ENCODE measurements around the gene PRR5L.

The PRR5L gene

DNA sequence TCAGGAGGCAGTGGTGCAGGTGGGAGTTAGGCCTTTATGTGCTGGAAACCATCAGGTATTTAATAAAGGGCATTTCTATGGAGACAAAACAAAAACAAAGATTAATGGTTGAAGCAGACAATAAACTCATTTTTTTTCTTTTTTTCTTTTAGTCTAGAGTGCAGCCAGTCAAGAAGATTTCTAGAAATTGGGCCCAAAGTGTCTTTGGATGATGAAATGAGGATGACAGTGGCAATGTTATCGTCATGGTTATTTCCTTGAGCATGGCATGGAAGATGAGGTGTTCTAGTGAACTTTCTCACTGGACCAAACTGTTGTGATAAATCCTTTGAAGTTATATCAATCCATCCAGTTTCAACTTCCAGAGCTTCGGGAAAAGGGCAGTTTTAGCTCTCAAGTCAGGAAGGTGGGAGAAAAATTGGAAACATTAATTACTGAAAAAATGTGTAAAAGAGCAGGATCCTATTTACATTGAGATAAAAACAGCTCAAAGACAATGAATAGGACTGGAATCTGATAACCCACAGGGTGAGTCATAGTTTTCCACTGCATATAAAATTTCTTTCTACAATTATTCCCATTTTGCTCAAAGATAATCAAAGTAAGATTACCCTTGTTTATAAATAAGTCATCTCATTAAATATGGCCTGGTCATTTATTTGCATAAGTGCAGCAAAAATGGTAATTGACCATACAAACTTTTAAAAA, 33.0 kb downstream of the PRR5L start:
- DNase-seq, result no peak

DNA sequence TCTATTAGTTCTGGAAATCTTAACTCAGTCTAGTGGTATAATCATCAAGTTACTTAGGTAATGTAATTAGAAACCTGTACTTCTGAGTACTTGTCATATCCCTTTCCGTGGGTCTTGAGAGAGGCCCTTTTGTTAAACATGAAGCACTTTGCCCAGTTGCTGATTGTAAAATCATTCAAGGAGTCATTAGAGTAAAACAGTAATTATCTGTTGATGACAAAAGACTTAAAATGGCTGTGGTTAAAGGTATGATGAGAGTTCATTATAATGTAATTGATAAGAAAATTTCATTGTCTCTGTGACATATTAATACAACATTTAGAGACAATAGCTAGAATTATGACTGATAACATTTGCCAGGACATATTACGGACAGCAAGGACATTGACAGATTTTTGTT, 34.3 kb downstream of the PRR5L start:
- no peak for DNase-seq

DNA sequence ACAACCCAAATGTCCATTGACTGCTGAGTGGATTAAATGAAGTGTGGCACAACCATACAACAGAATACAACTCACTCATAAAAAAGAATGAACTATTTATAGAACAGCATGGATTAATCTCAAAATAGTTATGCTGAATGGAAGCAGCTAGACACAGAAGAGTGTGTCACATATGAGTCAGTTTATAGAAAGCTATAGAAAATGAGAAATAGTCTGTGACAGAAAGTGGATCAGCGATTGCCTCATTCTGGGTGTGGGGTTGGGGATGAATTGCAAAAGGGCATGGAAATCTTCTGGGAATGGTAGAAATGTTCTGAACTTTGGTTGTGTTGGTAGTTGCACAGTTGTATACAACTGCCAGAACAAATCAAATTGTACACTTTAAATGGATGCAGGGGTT, 37.4 kb downstream of the PRR5L start:
- DNase-seq, result no peak

DNA sequence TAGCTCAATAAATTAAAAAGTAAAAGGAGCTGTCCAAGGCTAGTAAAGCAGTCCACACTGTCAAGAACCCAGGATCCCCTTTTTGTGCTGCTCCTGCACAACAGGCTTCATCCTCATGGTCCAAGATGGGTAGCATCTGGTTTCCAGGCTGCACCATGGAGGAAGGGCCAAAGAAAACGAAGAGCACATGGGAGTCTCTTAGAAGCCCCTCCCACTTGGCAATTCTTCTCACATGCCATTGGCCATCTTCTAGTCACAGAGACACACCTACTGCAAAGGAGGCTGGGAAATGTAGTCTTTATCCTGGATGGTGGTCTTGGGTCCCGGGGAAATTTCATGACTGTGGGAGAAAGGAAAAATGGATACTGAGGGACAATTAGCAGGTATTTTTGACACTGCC, 37.8 kb downstream of the PRR5L start:
- no peak for DNase-seq

DNA sequence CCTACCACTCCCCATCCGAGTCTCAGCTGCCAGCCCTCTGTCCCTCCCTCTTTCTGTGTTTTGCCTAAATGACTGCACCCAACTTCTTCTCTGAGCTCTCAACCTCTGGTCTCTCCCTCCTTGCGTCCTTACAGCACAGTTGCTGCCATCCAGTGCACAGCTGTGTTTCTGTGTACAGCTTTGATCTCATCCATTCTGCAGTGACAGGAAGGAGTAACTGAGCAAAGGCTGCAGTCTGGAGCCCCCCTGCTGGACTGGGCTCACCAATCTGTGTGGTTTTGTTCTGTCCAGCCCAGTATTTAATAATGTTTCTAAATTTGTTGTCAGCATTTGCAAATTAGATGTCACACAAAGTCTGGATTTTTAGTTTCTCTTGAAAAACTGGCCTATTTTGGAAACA, 43.8 kb downstream of the PRR5L start:
- DNase-seq, result no peak

DNA sequence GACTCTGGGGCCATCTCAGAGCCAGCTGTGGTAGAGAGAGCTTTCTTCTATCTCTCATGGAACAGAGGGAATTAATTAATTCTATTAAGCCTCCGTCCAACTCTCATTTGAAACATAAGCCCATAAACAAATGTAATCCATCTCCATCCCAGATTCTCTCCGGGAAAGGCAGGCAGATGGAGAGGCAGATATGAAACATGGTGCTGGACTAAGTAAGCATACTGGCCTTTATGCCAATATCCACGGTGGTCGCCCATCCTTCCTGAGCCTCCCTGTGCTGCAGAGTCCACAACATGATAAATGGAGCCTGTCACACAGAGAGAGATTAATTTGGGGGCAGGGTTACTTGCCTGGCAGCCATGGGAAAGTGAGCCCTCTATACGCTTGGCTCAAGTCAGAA, 44.8 kb downstream of the PRR5L start:
- no peak for DNase-seq

DNA sequence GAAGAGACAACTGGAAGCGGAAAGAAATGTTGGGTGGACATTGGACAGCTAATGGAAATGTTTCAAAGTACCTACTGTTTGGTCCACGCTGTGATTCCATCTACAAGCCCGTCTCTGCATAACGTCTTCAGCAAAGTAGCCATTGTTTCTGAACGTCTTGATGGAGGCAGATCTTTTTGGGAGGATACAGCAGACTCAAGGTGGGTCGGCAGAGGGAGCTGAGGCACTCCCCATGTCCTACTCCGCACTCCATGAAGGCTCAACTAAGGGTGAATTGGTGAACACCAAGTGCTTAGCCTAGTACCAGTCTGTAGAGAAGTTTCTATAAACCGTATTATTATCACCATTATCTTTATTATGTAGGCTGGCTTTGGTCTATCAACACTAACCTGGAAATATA, 45.8 kb downstream of the PRR5L start:
- no peak for DNase-seq

DNA sequence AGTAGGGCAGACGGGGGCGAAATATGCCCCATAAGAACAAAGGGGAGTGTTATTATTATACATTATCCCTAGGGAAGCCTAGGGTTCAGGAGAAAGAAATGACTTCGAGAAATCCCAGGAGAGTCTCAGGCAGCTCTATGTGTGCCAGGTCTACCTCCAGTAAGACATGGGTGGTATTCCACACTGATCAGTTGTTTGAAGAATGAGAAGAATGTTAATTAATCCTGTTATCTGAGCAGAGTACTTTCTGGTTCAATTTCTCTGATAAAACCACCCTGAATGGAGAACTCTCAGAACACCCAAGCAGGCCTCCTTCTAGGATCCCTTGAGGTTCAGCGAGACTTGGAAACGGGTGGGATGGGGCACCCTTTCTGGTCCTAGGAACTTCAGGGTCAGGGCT, 46.2 kb downstream of the PRR5L start:
- no peak for DNase-seq

DNA sequence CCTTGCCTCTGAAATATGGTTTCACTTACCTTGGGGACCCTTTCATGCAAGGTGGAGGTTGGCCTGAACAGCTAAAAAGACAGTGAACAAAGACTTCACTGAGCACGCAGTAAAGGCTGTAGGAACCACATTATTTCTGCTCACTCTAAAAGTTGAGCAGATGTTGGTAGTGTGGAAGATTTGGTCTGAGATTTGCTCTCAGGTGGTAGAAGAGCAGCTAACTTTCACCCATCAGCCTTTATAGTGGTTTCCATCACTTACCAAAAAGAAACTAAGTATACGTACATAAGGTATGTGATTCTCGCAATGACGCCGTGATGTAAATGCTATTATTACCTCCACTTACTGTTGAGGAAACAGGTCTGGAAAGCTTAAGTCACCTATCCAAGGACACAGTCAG, 47.3 kb downstream of the PRR5L start:
- DNase-seq, result no peak

DNA sequence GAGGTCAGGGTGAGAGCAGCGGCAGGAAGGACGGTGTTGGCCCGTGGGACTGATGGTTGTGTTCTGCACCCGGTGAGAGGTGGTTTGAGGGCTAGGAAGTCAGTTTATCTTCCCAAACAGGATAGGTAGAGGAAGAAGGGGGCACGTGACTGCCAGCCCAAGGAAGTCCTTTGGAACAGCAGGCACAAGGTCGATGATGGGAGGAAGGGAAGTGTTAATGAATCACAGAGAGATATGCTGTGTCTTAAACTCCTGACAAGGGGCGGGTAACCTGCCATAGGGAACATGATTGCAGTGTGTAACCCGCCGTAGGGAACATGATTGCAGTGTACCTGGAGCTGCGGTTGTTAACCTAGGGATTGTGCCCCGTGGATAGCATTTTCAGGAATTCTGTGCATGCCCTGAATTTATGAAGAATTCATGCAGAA, 49.0 kb downstream of the PRR5L start:
- DNase-seq, result no peak

DNA sequence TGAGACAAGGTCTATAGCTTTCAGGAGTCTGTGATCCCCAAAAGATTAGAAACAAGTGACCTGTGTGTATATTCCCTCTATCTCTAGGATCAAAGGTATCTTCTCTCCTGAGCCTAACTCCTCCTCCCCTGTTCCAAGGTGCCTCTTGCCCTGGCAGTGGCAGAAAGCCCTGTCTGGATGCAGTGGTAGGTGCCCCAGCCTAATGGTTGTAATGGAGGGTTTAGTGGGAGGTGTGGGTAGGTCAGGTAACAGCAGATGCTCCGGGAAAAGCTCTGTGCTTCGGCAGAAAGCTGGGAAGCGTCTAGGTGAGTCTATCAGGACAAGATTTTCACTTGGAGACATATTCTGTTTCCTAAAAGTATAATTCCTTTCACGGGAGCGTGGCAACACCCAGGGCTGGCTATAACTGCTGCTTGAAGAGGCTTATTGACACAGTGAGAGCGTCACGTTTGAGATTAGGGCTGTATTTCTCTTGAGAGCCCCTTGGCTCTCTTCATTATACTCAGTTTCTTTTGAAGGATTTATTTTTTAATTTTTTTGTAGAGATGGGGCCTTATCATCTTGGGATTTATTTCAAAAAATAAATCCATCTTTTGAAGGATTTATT, 49.5 kb downstream of the PRR5L start:
- no peak for DNase-seq

DNA sequence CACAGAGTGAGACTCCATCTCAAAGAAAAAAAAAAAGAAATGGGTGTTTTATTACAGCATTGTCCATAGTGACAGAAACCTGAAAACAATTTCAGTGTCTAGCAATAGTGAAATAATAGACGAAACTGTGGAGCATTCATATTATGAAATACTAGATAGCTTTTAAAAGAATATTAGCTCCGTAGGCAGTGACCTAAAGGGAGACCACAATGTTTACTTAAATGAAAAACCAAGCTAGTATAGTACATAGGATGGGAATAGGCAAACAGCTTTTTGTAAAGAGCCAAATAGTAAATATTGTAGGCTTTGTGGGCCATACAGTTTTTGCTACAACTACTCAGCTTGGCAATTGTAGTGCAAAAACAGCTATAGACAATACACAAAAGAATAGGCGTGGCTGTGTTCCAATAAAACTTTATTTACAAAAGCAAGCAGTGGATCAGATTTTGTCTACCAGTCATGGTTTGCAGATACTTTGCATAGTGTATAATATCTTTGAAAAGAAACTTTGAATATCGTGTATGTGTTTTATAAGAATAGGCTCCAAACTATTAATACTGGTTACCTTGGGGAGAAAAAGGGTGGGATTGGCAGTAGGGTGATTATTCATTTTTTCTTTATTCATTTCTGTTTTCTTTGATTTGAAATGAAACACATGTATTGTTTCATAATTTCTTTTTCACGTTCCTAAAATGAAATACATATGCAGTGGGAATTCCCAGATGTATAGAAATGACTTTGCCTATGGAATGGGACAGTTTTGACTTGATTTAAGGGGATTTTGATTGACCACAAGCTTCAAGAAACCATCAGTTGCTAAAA, 50.7 kb downstream of the PRR5L start:
- DNase-seq, result no peak

DNA sequence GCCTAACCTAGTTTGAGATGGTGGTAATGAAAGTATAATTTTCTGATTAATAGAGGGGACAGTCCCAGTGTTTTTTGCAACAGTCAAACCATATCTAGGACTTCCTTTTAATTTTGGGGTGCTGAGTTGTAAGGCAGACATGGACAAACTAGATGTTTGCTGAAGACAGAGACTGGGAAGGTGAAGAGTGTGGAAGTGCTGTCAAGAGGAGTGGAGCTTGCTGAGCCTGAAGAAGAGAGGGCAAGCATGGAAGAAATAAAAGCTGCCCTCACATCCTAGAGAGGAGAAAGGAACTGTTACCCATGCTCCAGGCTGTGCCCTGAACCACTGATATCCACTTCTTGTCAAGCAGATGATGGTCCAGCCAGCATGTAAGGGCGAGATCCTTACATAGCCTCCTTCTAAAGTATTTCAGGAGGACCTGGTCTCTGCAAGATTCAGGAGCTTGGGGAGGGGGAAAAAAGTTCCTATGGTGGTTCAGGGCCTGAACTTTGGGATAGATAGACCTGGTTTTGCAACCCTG, 51.4 kb downstream of the PRR5L start:
- no peak for DNase-seq

DNA sequence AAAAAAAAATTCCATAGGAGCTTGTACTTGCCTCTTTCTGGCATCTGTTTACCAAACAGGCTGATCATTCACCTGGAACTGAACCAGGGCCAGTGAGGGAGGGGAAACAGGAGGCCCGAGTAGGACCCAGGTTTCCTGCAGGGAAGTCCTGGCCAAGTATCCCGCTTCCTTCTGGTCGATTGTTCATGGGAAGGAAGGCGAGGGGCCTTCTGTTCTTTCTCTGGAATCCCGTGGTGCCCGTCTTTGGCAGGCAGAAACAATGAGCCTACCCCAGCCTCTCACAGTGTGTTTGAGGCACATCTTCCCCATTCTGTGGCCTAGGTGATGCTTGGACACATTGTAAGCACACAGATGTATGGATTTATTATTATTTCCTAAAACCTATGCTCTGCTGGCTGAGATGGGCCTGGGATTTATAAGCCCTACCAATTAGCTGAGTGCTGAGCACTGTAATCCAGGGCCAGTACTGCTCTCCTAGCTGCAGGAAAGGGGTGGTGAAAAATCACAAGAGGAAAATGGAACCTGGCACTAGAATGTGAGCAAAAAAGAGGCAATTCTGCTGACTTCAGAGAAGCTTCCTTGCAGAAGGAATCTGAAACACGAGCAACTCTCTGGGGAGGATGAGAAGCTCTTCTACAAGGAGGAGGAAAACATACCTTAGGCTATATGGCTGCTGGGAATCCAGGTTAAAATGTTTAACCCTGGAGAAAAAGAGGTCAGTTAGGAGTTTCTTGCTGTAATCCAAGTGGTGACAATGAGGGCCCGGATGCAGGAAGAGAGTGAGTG, 53.5 kb downstream of the PRR5L start:
- peak; percentile 34 for DNase-seq

DNA sequence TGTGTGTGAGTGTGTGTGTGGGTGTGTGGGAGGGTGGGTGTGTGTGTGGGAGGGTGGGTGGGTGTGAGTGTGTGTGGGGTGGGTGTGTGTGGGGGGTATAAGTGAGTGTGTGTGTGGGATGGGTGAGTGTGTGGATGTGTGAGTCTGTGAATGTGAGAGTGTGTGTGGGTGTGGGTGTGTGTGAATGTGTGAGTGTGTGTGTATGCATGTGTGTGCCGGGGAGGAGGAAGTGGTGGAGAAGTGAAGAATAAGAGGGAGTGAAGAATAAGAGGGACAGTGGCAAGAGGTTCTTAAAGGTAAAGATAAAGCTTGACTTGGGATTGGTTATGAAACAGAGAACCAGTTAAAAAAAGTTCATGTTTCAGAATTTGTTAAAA, 54.0 kb downstream of the PRR5L start:
- no peak for DNase-seq

DNA sequence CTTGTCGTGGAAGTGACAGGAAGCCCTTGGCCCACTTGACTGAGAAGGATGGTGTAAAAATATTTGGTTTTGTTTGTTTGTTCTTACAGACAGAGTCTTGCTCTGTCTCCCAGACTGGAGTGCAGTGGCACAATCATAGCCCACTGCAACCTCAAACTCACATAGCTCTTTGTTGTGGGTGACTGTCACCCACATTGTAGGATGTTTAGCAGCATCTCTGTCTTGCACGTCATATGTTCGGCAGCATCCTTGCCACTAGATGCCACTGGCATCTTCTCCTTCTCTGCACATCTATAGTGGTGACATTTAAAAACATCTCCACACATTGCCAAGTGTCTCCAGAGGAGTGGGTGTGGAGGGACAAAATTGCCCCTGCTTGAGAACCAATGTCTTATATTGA, 56.8 kb downstream of the PRR5L start:
- no peak for DNase-seq

DNA sequence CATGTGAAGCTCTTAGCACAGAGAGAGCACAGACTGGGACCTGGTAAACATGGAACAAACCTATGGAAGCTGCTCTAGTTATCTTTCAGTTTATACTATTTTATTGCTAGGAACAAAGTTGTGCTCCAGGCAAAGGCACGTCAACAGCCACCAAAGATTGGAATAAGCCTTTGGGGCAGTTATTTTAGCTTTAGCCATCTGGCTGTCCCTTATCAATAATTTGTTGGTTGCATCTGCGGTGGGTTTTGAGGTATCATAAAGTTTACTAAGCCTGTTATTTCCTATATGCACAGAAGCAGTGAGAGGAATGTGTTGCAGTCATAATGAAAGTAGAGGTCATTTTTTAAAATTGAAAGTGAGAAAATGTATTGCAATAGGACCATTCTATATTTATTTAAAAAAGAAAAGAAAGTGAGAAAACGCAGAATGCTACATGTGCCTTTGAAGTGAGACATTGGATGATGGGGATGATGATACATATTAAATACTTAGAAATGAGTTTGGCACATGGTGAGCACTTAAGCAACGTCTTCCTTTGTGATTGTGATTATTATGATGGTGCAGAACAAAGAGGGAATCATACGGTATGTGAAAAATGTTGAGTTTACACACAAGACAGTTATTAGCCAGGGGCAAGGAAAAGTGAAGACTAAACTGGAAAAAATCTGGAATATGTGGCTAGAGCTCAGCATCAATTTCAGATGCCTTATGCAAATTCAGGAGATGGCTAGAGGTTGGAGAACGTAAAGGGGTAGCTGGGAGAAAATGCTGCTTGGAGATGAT, 58.3 kb downstream of the PRR5L start:
- DNase-seq, result no peak

DNA sequence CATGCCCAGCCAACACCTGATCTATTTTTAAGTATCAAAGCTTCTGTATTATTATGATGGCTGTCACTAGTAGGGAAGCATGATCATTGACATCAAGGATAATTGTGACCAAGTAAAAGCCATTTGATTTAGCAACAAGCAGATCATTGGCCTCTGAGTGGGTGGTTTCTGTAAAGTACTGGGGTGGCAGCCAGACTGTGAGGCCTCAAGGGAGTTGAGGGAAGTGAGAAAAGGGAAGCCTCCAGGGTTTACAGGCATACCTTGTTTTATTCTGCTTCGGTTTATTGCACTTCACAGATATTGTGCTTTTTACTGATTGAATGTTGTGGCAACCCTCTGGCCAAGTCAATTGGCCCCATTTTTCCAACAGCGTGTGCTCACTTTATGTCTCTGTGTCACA, 60.1 kb downstream of the PRR5L start:
- DNase-seq, result no peak

DNA sequence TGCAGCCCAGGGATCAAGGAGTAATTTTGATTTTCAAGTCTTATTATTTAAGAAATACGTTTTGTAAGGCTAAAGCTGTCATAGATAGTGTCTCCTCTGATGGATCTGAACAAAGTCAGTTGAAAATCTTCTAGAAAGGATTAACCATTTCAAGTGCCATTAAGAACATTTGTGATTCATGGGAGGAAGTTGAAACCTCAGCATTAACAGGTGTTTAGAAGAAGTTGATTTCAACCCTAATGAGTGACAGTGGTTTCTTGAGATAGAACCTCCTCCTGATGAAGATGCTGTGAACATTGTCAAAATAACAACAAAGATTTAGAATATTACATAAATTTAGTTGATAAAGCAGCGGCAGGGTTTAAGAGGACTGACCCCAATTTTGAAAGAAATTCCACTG, 61.7 kb downstream of the PRR5L start:
- DNase-seq, result no peak

DNA sequence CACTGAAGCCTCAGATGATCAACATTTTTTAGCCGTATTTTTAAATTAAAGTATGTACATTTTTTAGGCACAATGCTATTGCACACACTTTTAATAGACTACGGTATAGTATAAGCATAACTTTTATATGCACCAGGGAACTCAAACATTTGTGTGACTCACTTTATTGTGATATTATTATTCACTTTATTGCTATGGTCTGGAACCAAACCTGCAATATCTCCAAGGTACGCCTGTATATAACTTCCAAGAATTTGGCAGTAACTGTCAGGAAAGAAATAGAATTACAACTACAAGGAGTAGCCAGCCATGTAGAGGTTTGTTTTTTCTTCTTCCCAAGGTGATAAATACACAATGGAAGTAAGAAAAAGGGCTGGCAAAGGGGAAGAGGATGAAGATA, 62.3 kb downstream of the PRR5L start:
- no peak for DNase-seq

DNA sequence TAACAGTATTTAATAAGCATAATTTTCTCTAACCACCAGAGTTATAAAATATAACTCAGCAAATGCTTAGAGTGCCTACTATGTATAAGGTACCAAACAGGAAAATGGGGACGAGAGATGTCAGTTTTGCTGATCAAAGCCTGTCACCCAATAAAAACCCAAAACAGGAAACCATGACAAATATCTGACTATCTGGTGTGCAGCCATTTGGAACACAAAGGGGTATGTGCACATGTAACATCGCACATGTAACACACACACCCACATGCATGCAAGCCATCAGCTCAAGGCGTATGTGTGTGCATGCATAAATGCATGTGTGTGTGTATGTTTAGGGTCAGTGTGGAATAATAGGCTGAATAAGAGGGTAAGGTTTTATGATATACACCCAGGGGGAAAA, 64.2 kb downstream of the PRR5L start:
- no peak for DNase-seq

DNA sequence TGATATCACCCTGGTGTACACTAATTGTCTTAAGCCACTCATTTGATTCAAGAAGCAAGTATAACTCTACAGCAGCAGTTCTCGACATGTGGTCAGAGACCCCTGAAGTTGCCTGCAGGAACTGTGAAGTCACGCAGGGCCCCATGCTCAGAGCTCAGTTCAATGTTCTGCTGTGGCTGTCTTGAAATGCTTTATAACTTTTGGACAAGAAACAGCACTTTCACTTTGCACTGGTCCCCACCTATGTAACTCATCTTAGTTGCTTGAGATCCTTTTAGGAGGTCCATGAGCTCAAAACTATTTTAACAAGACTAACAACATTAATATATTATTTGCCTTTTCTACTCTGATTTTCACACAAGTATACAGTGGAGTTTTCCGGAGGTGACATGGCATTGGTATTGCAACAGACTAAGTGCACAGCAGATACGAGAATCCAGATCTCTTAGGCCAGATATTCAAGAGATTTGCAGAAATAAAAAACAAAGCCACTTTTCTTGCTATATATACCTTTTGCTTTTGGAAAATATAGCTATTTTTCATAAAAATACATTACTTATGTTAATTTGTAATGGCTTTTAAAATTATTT, 64.8 kb downstream of the PRR5L start:
- DNase-seq, result no peak

All from right hindlimb (tissue), 1 donor.